Germinal center (tissue), 1 donor: ENCODE measurements around the gene BRI3.

ENCODE experiments used
- DNase-seq: peaks from one replicate; pipeline ENCODE4 v3.0.0; 2012; ENCODE audit warnings: mixed read lengths, low spot score

BRI3 gene

DNA sequence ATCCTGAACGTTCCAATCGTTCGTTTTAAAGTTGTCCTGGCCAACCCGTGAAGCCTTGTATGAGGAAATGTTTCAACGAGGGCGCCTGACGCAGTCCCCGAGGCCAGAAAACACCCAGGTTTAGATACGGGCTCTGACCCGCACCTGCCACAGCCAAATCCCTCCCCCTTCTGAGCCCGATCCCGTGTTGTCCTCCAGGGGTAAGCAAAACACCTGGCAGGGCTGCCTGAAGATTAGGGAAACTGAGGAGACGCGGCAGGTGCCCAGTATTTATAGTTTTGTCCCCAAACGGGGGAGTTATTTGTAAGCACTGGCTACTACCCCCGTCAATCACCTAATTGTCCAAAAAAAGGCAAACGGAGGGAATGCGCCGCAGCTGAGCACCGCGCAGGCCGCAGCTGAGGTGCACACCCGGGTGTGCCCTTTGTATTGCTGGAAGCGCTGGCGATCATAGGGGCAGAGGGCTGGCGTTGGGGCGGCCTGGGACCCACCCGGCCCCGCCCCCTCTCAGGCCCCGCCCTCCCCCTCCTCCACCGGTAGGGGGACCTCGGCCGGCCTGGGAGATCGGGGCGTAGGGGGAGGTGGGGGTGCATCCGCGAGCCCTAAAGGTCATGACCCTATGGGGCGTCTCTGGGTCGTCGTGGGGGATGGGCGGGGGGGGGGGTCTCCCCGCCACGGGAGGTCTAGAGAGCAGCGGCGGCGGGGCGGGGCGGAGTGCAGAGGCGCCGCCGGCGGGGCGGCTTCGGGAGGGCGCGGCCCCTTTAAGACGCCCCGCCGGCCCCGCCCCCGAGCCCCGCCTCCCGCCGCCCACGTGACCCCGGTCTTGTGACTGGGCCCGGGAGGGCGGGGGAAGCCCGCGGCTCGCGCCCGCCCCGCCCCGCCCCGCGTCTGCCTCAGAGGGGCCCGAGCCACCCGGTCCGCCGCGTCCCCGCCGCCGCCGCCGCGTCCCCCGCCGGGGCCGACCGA, at the start of gene BRI3:
BRI3 (plus strand) TSS at position 896 of the 966 bp plus-strand sequence. CDS start 110 bp downstream, outside the sequence.
- peak; percentile 95 for DNase-seq

DNA sequence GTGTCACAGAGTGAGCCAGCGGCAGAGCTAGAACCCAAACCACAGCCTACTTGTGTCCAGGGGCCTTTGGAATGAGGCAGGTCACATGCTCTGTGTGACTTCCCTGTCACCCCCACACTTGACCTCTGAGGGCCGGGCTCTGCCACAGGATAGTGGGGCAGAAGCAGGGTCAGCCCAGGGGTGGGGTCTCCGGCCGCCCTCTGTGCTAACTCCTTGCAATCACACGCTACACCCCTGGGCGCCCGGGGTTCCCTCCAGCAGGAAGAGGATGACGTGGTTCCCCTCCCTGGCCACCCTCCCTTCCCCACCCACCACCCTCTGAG, 49.3 kb upstream of the BRI3 start:
- no peak for DNase-seq

DNA sequence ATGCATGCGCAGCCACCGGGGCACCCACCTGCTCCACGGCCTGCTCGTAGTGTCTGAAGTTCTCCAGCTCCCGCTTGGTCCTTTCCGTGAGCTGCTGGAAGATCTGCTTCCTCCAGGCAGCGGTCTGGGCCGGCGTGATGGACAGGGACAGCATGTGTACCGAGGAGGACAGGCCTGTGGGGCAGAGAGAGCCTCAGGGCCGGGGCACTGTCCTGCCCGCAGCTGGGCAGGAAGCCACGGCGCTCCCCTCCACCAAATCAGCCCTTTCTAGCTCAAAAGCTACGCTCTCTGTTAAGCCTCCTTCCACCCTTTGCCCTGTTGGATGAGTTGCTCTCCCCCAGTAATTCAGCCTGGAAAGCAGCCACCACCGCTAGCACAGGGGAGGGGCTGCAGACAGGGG, 48.7 kb upstream of the BRI3 start:
- no peak for DNase-seq

DNA sequence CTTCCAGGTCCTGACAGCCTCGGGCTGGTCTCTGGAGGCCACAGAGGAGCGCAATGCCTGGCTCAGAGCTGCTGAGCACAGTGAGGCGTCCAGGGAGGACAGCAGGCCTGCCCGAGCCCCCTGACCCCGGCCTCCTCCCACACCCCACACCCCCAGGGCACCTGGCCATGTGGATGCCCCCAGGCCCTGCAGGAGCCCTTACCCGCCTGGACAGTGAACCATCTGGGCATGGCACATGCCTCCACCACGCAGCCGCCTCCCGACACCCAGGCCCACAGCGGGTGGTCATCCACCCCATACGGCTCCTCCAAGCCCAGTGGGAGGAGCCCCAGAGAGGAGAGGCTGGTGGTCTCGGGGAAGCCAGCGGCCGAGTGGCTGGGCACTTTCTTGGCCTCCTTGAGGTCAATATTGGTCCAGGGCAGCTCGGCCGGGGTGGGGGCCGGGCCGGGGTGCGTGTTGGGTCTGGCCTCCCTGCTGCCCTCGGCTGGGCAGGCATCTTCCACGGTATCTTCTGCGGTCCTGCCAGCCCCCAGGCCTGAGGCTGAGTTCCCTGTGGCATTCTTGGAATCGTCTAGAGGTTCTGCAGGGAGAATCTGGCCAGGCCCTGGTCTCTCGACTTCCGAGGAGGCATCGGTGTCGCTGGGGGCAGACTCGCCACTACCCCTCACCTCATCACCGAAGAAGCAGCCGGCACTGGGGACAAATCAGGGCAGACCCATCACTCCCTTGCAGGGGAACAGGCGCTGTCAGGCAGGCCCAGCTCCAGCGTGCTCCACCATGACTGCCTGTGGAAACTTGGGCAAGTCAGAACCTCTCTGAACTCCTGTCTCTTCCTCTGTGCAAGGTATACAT, 48.0 kb upstream of the BRI3 start:
- no peak for DNase-seq

- DNase-seq, result no peak
These were observed 46.9 kb upstream of the BRI3 start for GRCh38 chr7:98234429-98235147.

GRCh38 chr7:98235901-98236300, 45.6 kb upstream of the BRI3 start:
- no peak for DNase-seq

DNA sequence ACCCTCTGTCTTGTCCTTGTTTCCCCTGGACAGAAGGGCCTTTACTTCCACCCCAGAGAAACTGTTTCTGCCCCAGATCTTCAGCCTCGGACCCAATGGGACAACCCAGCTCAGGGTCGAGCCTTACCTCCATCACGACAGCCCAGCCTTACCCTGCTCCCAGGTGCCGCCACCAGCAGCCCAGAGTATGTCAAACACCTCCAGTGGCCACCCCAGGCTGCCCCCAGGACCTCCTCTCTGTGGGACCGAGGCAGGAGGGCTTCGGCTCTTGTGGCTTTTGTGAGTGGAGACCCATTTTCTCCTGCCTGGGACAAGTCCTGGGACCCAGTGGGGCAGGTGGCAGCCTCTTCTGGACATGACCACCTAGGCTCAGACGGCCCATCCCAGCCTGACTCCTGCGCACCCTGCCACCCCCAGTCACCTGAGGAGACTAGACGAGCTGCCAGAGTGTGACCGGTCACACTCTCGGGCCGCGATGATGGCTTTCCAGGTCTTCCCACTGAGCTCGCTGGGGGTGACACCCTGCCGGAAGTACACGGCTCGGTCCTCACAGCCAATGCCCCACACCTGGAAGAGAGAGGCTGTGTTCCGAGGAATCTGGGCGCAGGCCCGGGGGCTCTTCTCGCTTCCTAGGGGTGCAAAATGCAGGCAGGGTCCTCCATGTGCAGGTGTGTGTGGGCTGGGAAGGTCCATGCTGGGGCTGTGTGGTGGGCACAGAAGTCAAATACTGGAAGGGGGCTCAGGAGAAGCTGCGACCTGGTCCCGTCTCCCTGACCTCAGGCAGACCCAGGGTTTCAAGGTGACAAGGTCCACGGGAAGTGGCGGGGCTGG, 44.9 kb upstream of the BRI3 start:
- no peak for DNase-seq

DNA sequence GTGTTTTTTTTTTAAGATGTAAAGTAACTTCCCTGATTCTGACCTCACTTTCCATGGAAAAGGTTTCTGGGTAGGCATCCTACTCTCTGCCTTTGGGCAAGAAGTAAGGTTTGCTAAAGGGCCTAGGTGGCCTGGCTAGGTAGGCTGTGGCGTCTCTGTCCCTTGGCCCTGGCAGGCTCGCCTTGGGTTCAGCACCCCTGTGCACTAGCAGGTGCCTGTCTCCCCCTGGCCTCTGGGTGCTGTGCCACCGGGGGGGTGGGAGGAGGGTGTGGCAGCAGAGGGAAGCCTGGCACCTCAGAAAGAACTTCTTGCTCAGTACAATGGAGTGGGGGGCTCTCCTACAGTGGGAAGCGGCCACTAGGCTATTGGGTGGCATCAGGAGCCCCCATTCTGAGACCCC, 43.4 kb upstream of the BRI3 start:
- DNase-seq, result no peak

- DNase-seq, result no peak
These were observed 42.5 kb upstream of the BRI3 start for GRCh38 chr7:98238976-98239375.

- peak; percentile 57 for DNase-seq
These were observed 40.4 kb upstream of the BRI3 start for GRCh38 chr7:98240961-98241673.

- DNase-seq, result no peak
These were observed 39.7 kb upstream of the BRI3 start for GRCh38 chr7:98241674-98242241.

- no peak for DNase-seq
These were observed 39.1 kb upstream of the BRI3 start for GRCh38 chr7:98242342-98242741.

GRCh38 chr7:98242934-98243333, 38.6 kb upstream of the BRI3 start:
- DNase-seq, result no peak

DNA sequence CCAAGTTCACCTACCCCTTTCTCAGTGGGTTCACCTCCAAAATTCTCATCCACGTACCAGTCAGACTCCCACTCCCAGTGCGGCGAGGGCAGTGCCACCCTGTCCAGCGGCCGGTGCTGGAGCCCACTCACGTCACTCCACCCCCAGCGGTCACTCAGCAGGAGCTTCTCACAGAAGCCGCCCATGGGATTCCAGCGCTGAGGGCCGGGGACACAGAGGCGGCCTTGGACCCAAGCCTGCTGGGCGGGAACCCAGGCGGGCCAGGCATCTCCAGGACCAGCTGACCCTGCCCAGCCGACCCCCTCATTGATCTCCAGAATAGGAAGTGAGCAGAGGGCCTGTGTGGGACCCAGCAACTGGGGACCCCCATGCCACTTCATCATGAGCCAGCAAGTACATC, 36.6 kb upstream of the BRI3 start:
- DNase-seq, result no peak

- no peak for DNase-seq
These were observed 33.3 kb upstream of the BRI3 start for GRCh38 chr7:98248156-98248555.

GRCh38 chr7:98249106-98249505, 32.4 kb upstream of the BRI3 start:
- no peak for DNase-seq

- DNase-seq, result peak; percentile 38
These were observed 30.7 kb upstream of the BRI3 start for GRCh38 chr7:98250789-98251188.

- DNase-seq, result peak; percentile 70
These were observed 30.3 kb upstream of the BRI3 start for GRCh38 chr7:98251231-98251600.

- peak; percentile 98 for DNase-seq
These were observed 29.7 kb upstream of the BRI3 start, which contains the start of gene TECPR1 for GRCh38 chr7:98251601-98252424. Gene TECPR1 (minus strand): TSS chr7:98252232. CDS start chr7:98246146, 6,086 bp downstream.
